DOHH2 (cell line): ENCODE data around the gene SLC2A4.
A peak's percentile ranks its signal among the peaks of the same experiment; 100 is the strongest.

Source experiments
- H3F3A ChIP-seq: fragments of 200-600 bp; sonication (generic), shearing (Covaris generic); 2 replicates; pipeline ENCODE4 v1.6.0; 2016; ENCODE audit warnings: antibody characterized with exemption, mild to moderate bottlenecking; ENCODE audit not compliant: control insufficient read depth, insufficient read depth
- H3K27ac ChIP-seq: fragments of 200-600 bp; sonication (generic); 2 replicates; pipeline ENCODE4 v1.5.1; 2014; ENCODE audit warnings: low read depth, mild to moderate bottlenecking, low read length, moderate library complexity
- H3K27me3 ChIP-seq: fragments of 200-600 bp; sonication (generic); 2 replicates; pipeline ENCODE4 v1.6.1; 2014; ENCODE audit warnings: mild to moderate bottlenecking, low read length, mixed read lengths; ENCODE audit not compliant: control insufficient read depth
- H3K36me3 ChIP-seq: fragments of 200-600 bp; sonication (generic); 2 replicates; pipeline ENCODE4 v1.6.1; 2014; ENCODE audit warnings: mild to moderate bottlenecking, low read length, moderate library complexity, mixed read lengths; ENCODE audit not compliant: control insufficient read depth
- H3K4me1 ChIP-seq: fragments of 200-600 bp; sonication (generic); 2 replicates; pipeline ENCODE4 v1.6.1; 2014; ENCODE audit warnings: mild to moderate bottlenecking, low read length, mixed read lengths; ENCODE audit not compliant: control insufficient read depth
- H3K4me2 ChIP-seq: fragments of 200-600 bp; sonication (generic); 2 replicates; pipeline ENCODE4 v1.6.0; 2014; ENCODE audit warnings: mild to moderate bottlenecking, low read length, moderate library complexity
- H3K4me3 ChIP-seq: fragments of 200-600 bp; sonication (generic); 2 replicates; pipeline ENCODE4 v1.5.1; 2014; ENCODE audit warnings: mild to moderate bottlenecking, low read length, mixed read lengths
- H3K79me2 ChIP-seq: fragments of 200-600 bp; sonication (generic); 2 replicates; pipeline ENCODE4 v1.6.1; 2014; ENCODE audit warnings: mild to moderate bottlenecking, low read length, mixed read lengths; ENCODE audit not compliant: control insufficient read depth
- H3K9me2 ChIP-seq: fragments of 200-600 bp; sonication (generic); replicated peaks from 2 replicates; pipeline ENCODE4 v1.6.1; 2014; ENCODE audit warnings: mild to moderate bottlenecking, low read length, mixed read lengths; ENCODE audit not compliant: control insufficient read depth
- H3K9me3 ChIP-seq: fragments of 200-600 bp; sonication (generic); 2 replicates; pipeline ENCODE4 v1.6.1; 2014; ENCODE audit warnings: antibody characterized with exemption, low read length, mixed read lengths; ENCODE audit not compliant: control insufficient read depth, insufficient read depth
- H4K20me1 ChIP-seq: fragments of 200-600 bp; sonication (generic); 2 replicates; pipeline ENCODE4 v1.6.0; 2014; ENCODE audit warnings: low read depth, mild to moderate bottlenecking, antibody characterized with exemption, low read length, moderate library complexity; ENCODE audit not compliant: control insufficient read depth, insufficient read depth
- CTCF ChIP-seq: fragments of 200-600 bp; sonication (generic); IDR thresholded peaks from one replicate; pipeline ENCODE4 v1.5.1; 2014; ENCODE audit warnings: antibody characterized with exemption, mild to moderate bottlenecking, low read depth, low read length; ENCODE audit not compliant: poor library complexity, severe bottlenecking
- EZH2phosphoT487 ChIP-seq: fragments of 200-600 bp; sonication (generic); IDR thresholded peaks from 2 replicates; pipeline ENCODE4 v1.6.1; 2017; ENCODE audit warnings: borderline replicate concordance, mild to moderate bottlenecking, antibody characterized with exemption, low read length, moderate library complexity, mixed read lengths

The SLC2A4 gene

DNA sequence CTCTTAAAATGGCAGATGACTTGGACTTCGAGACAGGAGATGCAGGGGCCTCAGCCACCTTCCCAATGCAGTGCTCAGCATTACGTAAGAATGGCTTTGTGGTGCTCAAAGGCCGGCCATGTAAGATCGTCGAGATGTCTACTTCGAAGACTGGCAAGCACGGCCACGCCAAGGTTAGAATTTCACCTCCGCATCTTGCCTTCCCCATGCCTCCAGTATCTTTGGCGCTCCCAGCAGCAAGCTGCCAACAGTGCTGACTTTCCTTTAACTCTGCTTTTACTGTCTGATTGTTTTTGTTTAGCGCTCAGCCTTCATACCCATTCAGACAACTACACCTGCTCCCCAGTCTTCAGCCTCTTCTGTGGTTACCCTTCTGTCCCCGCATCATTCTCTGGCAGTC, 28.1 kb downstream of the SLC2A4 start:
- peak overlapping the region; percentile 84 for H3K4me3 ChIP-seq
- peaks cover 53% of the 10 kb centered on the region for H3K4me1 ChIP-seq
- no peaks in the 10 kb centered on the region for H3K9me3 ChIP-seq
- H3K9me2 ChIP-seq, result no peaks in the 10 kb centered on the region
- peak overlapping the region; percentile 73 for H3K4me2 ChIP-seq
- peaks cover 66% of the 10 kb centered on the region for H3F3A ChIP-seq
- peaks cover 69% of the 10 kb centered on the region for H3K36me3 ChIP-seq
- H4K20me1 ChIP-seq, result peaks cover 34% of the 10 kb centered on the region
- TF ChIP-seq CTCF, result no peak
- no peak for TF ChIP-seq EZH2phosphoT487
- H3K27ac ChIP-seq, result peak overlapping the region; percentile 87
- H3K79me2 ChIP-seq, result peaks cover 63% of the 10 kb centered on the region
- H3K27me3 ChIP-seq, result no peaks in the 10 kb centered on the region

- Histone ChIP-seq H3K4me3 (no peak overlapping the region), H3K79me2 (peaks cover 68% of the 10 kb centered on the region), H4K20me1 (peaks cover 34% of the 10 kb centered on the region), H3K36me3 (peaks cover 81% of the 10 kb centered on the region), H3K27me3 (no peaks in the 10 kb centered on the region), H3K9me2 (no peaks in the 10 kb centered on the region), H3K4me1 (peaks cover 58% of the 10 kb centered on the region), H3K27ac (no peak overlapping the region), H3K9me3 (no peaks in the 10 kb centered on the region), H3K4me2 (peak overlapping the region; percentile 73; the same call in 1 of the 2 replicates), H3F3A (peaks cover 67% of the 10 kb centered on the region)
- TF ChIP-seq CTCF, result no peak
- TF ChIP-seq EZH2phosphoT487, result no peak
Measured at GRCh38 chr17:7311110-7311705, 29.7 kb downstream of the SLC2A4 start.

DNA sequence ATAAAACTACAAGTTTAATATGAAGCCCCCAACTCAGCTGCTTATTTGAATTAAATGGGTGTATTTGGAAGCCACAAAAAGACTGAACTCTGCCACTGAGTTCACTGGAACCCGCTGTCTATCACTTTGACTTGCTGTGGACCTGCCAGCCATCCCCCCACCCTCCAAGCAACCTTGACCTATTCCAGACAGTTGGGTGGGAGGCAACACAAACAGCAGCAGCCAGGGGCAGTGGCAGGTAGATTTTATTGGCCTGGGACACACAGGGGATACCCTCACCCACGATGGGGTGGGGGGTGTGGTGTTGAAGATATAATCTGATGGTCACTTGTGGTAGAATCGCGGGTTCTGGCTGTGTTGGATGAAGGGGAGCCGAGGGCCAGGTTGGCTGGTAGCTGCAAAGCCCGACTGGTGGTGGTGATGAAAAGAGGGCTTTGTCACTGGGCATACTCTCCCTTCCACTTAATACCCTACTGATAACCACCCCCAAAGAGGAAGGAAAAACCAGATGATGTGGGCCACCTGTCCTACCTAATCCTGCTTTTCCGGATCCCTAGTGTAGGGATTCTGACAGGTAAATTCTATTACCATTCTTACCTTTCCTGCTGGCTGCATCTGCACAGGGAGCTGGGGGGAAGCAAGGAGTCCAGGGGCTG, 31.0 kb downstream of the SLC2A4 start:
- TF ChIP-seq CTCF (no peak), EZH2phosphoT487 (no peak)
- H4K20me1 ChIP-seq, result peaks cover 34% of the 10 kb centered on the region
- peaks cover 71% of the 10 kb centered on the region for H3F3A ChIP-seq
- H3K4me3 ChIP-seq, result peak overlapping the region; percentile 85
- H3K4me2 ChIP-seq, result peak overlapping the region; percentile 98
- H3K4me1 ChIP-seq, result peaks cover 58% of the 10 kb centered on the region
- peak overlapping the region; percentile 73; the same call in 1 of the 2 replicates for H3K27ac ChIP-seq
- no peaks in the 10 kb centered on the region for H3K9me3 ChIP-seq
- no peaks in the 10 kb centered on the region for H3K9me2 ChIP-seq
- H3K27me3 ChIP-seq, result no peaks in the 10 kb centered on the region
- peaks cover 86% of the 10 kb centered on the region for H3K36me3 ChIP-seq
- H3K79me2 ChIP-seq, result peaks cover 66% of the 10 kb centered on the region
